Smooth muscle cell of bladder (primary cell): ENCODE data around the gene B3GLCT. TPM values are rescaled to one million over a fixed set of nuclear protein-coding genes. Genes with fewer than 3 reads are reported as not detected.

Experiments
- total RNA-seq: library from RNA; depleted of rRNA; stranded (reverse); fragments of >200 nt; gene quantifications from 2 replicates; pipeline ENCODE4 v1.2.3, GENCODE V29; 2014

B3GLCT gene
- total RNA-seq: 3.7 and 6.2 TPM in 2 replicates

DNA sequence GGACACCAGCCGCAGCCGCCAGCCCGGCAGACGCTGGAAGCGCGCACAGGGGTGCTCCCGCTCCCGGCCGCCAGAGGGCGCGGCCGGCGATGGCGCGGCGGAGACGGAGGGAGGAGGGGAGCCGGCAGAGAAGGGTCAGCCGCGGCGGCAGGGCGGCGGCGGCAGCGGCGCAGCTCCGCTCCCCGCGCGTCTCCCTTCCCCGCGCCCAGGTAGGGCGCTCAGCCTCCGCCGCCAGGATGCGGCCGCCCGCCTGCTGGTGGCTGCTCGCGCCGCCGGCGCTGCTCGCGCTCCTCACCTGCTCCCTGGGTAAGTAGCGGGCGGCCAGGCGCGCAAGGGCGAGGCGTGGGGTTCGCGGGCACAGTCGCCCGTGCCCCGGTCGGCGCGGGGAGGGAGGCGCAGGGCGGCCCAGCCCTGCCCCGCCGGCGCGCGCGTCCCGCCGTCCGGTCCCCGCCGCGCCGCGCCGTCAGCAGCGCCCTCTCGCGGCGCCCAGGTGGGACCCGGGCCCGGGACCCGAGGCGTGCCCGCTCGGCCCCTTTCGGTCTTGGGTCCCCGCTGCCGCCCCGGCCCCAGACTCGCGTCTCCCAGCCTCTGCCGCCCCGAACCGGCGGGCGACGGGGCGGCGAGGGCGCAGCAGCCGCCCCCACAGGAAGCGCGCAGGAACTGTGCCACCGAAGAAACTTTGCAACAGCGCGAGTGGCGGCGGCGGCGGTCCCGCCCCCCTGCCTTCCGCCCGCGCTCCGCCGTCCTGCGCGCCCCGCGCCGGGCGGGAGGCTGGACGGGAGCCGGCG is at the start of gene B3GLCT:
Gene B3GLCT (plus strand): TSS at position 127 of the 788 bp plus-strand sequence. CDS start 110 bp downstream, at position 237.

DNA sequence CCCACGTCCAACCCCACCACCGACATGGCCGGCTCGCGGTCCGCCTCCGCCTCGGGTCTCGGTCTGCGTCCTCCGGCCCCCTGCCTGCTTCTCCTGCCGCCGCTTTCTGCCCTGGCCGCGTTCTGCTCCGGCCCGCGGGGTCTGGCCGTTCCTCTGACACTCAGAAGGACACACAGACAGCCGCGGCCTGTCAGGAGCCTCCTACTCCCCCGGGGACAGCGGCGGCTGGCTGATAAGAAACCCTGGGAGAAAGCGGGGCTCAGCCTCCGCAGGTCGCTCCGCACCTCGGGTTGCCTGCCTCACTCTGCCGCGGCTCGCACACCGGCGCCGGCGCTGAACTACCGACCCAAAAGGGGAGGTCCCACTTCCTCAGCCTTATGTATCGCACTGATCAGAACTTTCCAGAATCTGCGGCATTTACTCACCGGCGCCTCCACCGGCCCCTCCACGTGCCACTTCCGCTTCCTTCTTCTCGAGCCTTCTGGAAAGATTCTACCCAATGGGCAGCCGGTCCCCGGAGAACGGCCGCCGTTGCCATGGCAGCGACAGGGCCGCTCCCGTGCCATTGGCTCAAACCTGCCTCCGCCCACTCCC is 38.1 kb upstream of the B3GLCT start, which contains the start of gene HSPH1:
Gene HSPH1 (minus strand): TSS at position 348 of the 594 bp plus-strand sequence. CDS start 322 bp downstream, at position 26.

Other genes starting within 250 kb of the B3GLCT start
- gene HSPH1, start 38.1 kb upstream of the B3GLCT start, total RNA-seq: 21.8 and 43.6 TPM in 2 replicates